GM12878 (cell line): ENCODE results near the gene ODAD2. TPM values are rescaled to one million over a fixed set of nuclear protein-coding genes. Genes with fewer than 3 reads are reported as not detected.

ENCODE experiments used
- ATAC-seq: fragments of 200-7000 bp; cut with Tn5 transposase; 3 replicates; pipeline ENCODE4 v1.9.1; 2020; ENCODE audit warnings: mild to moderate bottlenecking, moderate library complexity
- BruUV-seq: library from RNA; stranded (reverse); fragments of 400-500 nt; replicated peaks from 2 replicates; lab custom pipeline; 2021; lab: Mats Ljungman, UMichigan
- CTCF ChIA-PET: fragments of 300-600 bp; sonication (Branson Sonifier 250); formaldehyde crosslinking; extraction: SDS; loops from one replicate; lab custom pipeline; 2021; ENCODE audit warnings: inconsistent platforms; lab: Yijun Ruan, JAX
- POLR2A ChIA-PET: fragments of 350-600 bp; formaldehyde crosslinking; extraction: SDS; loops from one replicate; lab custom pipeline; 2021; ENCODE audit warnings: inconsistent platforms; lab: Charles Lee
- RAD21 ChIA-PET: fragments of 300-600 bp; sonication (Branson Sonifier 250); formaldehyde crosslinking; loops from one replicate; lab custom pipeline; 2023; ENCODE audit warnings: antibody characterized with exemption; ENCODE audit not compliant: unreplicated experiment; lab: Charles Lee
- SMC1A ChIA-PET: fragments of 300-600 bp; sonication (Branson Sonifier 250); formaldehyde crosslinking; loops from one replicate; lab custom pipeline; 2023; ENCODE audit not compliant: unreplicated experiment, uncharacterized antibody; lab: Charles Lee
- DNase-seq: peaks from one replicate; pipeline ENCODE4 v3.0.0-alpha.2; 2011; ENCODE audit warnings: low read depth, low spot score
- FAIRE-seq: peaks from 3 replicates; lab custom pipeline; 2011; peaks lifted over from hg19 to GRCh38; lab: Jason Lieb, UNC
- H2AFZ ChIP-seq: 2 replicates; pipeline ENCODE4 v1.6.0; 2011; ENCODE audit warnings: low read depth, low read length, control low read depth; ENCODE audit not compliant: control insufficient read depth
- H3K27ac ChIP-seq: 2 replicates; pipeline ENCODE4 v1.5.1; 2011; ENCODE audit warnings: control low read depth; ENCODE audit not compliant: control insufficient read depth, insufficient read depth
- H3K27me3 ChIP-seq, 2 experiments: replicated peaks in 1 of 2; 2 replicates each; pipeline versions ENCODE4 v1.6.0 to v1.6.1; 2011; ENCODE audit warnings: low read length in 1 of 2; ENCODE audit not compliant: control insufficient read depth in 2 of 2, insufficient read depth in 2 of 2
- H3K36me3 ChIP-seq, 2 experiments: 2 replicates each; pipeline ENCODE4 v1.5.1; 2011; ENCODE audit warnings: low read length in 1 of 2; ENCODE audit not compliant: control insufficient read depth in 2 of 2, insufficient read depth in 2 of 2
- H3K4me1 ChIP-seq: 2 replicates; pipeline ENCODE4 v1.6.1; 2011; ENCODE audit warnings: mild to moderate bottlenecking, low read length, moderate library complexity, mixed read lengths; ENCODE audit not compliant: control insufficient read depth, insufficient read depth
- H3K4me2 ChIP-seq: 2 replicates; pipeline ENCODE4 v1.6.0; 2011; ENCODE audit warnings: control low read depth; ENCODE audit not compliant: control insufficient read depth, insufficient read depth
- H3K4me3 ChIP-seq: fragments of 200-600 bp; sonication (generic); 2 replicates; pipeline ENCODE4 v1.5.1; 2016
- H3K79me2 ChIP-seq: 2 replicates; pipeline ENCODE4 v1.6.0; 2011; ENCODE audit warnings: low read length; ENCODE audit not compliant: control insufficient read depth, insufficient read depth
- H3K9ac ChIP-seq: 2 replicates; pipeline ENCODE4 v1.8.0; 2011; ENCODE audit warnings: low read length, control low read depth, mixed read lengths; ENCODE audit not compliant: control insufficient read depth, insufficient read depth
- H3K9me3 ChIP-seq: replicated peaks from 3 replicates; pipeline ENCODE4 v1.5.1; 2011; ENCODE audit warnings: mild to moderate bottlenecking, low read length; ENCODE audit not compliant: control insufficient read depth, insufficient read depth
- H4K20me1 ChIP-seq: 2 replicates; pipeline ENCODE4 v1.6.0; 2011; ENCODE audit not compliant: control insufficient read depth, insufficient read depth
- CBX3 ChIP-seq: fragments of 200-600 bp; sonication (generic); IDR thresholded peaks from 2 replicates; pipeline ENCODE4 v1.6.1; 2016; ENCODE audit warnings: low read depth, borderline replicate concordance
- CREB1 ChIP-seq: IDR thresholded peaks from 2 replicates; pipeline ENCODE4 v1.6.1; 2012; ENCODE audit warnings: low read depth, mild to moderate bottlenecking, inconsistent platforms
- HDAC6 ChIP-seq: fragments of 200-600 bp; sonication (generic); IDR thresholded peaks from one replicate; pipeline ENCODE4 v1.8.0; 2017; ENCODE audit warnings: antibody characterized with exemption; ENCODE audit not compliant: unreplicated experiment
- NBN ChIP-seq: fragments of 450-650 bp; IDR thresholded peaks from 2 replicates; pipeline ENCODE4 v1.6.1; 2016
- NFYB ChIP-seq: IDR thresholded peaks from 2 replicates; pipeline ENCODE4 v1.6.1; 2011; ENCODE audit warnings: low read depth, mild to moderate bottlenecking, low read length, improper control_type of control experiment, moderate library complexity; ENCODE audit not compliant: insufficient read depth
- NR2C1 ChIP-seq: fragments of 450-650 bp; IDR thresholded peaks from 2 replicates; pipeline ENCODE4 v1.6.1; 2017; ENCODE audit warnings: antibody characterized with exemption, mild to moderate bottlenecking, moderate library complexity
- SREBF1 ChIP-seq: IDR thresholded peaks from 2 replicates; pipeline ENCODE4 v1.6.1; 2012; ENCODE audit warnings: mild to moderate bottlenecking, low read length
- WGBS: methylation state at CpG from one replicate; pipeline ENCODE4 v1.1.6; 2016; ENCODE audit warnings: low lambda C conversion rate; ENCODE audit not compliant: insufficient replicate concordance, insufficient coverage; ENCODE audit errors: missing lambda C conversion rate; 5-methylcytosine and 5-hydroxymethylcytosine counted together
- in situ Hi-C: fragments of 300-500 bp; cut with MboI; formaldehyde crosslinking; loops from 9 replicates; pipeline ENCODE4 v1.14.3; 2018; ENCODE audit warnings: mixed read lengths
- intact Hi-C: fragments of 100-400 bp; cut with micrococcal nuclease; formaldehyde crosslinking; loops from one replicate; pipeline ENCODE4 v1.14.2; 2022; ENCODE audit not compliant: unreplicated experiment
- polyA plus RNA-seq, 11 experiments: library from polyadenylated mRNA; depleted of rRNA in 4 of 11; unstranded in 6 of 11; stranded (reverse) in 5 of 11; fragments of >200 nt; fragmentation: Nextera tagmentation in 4 of 11; fragmentation: Illumina TruSeq in 1 of 11; extraction: Ambion mirVana in 4 of 11; extraction: Trizol in 1 of 11; gene quantifications; 1 replicate in 1 of 11; 2 replicates in 10 of 11; pipeline versions ENCODE4 v1.2.1 to v1.2.3, GENCODE V29; 2011 to 2016; ENCODE audit warnings: inconsistent platforms in 2 of 11, missing spikeins in 2 of 11, low read depth in 1 of 11
- total RNA-seq, 4 experiments: library from RNA; depleted of rRNA in 3 of 4; stranded (reverse); fragments of >200 nt in 3 of 4; fragmentation: Illumina TruSeq in 1 of 4; extraction: Trizol in 1 of 4; gene quantifications; 2 replicates each; pipeline versions ENCODE4 v1.2.1 to v1.2.3, GENCODE V29; 2013 to 2021
- TF ChIP-seq, protein P1 (sequence below): IDR thresholded peaks from 2 replicates; pipeline ENCODE4 v1.6.1; 2011; ENCODE audit warnings: low read depth, mild to moderate bottlenecking, low read length, moderate library complexity, borderline replicate concordance; ENCODE audit errors: extremely low read depth
- TF ChIP-seq, protein P2 (sequence below): fragments of 450-650 bp; IDR thresholded peaks from 2 replicates; pipeline ENCODE4 v1.6.1; 2017; ENCODE audit warnings: borderline replicate concordance
- TF ChIP-seq, protein P3 (sequence below): fragments of 450-650 bp; IDR thresholded peaks from 2 replicates; pipeline ENCODE4 v1.6.1; 2017; ENCODE audit warnings: mild to moderate bottlenecking

ODAD2 gene
- total and polyA plus RNA-seq, 10 of the 15 experiments (the other 5 are each of a cell fraction or from before 2014, with no cell fraction given) = not detected

DNA sequence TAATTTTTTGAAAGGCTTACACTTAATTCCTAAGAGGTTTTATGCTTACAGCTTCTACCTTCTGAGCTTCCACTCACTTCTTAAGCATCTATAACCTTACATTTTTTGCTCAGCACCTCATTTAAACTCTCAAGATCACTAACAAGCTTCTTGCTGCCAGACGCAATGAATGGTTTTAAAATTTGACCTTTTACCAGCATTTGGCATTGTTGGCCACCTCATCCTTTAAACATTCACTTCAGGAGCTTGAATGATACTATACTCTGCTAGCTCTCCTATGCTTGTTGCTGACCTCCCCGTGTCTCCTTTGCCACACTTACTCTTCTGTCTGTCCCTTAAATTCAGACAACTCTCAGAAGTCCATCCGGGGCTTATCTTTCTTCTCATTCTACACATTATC lies 37.7 kb upstream of the ODAD2 start:
- BruUV-seq = no TSS peak
- DNase-seq = no peak
- TF ChIP-seq NFYB (no peak), NBN (no peak), NR2C1 (no peak), HDAC6 (no peak), CREB1 (no peak), CBX3 (no peak), SREBF1 (no peak)
- TF ChIP-seq, protein P1, sequence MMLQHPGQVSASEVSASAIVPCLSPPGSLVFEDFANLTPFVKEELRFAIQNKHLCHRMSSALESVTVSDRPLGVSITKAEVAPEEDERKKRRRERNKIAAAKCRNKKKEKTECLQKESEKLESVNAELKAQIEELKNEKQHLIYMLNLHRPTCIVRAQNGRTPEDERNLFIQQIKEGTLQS = no peak
- TF ChIP-seq, protein P2, sequence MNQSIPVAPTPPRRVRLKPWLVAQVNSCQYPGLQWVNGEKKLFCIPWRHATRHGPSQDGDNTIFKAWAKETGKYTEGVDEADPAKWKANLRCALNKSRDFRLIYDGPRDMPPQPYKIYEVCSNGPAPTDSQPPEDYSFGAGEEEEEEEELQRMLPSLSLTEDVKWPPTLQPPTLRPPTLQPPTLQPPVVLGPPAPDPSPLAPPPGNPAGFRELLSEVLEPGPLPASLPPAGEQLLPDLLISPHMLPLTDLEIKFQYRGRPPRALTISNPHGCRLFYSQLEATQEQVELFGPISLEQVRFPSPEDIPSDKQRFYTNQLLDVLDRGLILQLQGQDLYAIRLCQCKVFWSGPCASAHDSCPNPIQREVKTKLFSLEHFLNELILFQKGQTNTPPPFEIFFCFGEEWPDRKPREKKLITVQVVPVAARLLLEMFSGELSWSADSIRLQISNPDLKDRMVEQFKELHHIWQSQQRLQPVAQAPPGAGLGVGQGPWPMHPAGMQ = no peak
- TF ChIP-seq, protein P3, sequence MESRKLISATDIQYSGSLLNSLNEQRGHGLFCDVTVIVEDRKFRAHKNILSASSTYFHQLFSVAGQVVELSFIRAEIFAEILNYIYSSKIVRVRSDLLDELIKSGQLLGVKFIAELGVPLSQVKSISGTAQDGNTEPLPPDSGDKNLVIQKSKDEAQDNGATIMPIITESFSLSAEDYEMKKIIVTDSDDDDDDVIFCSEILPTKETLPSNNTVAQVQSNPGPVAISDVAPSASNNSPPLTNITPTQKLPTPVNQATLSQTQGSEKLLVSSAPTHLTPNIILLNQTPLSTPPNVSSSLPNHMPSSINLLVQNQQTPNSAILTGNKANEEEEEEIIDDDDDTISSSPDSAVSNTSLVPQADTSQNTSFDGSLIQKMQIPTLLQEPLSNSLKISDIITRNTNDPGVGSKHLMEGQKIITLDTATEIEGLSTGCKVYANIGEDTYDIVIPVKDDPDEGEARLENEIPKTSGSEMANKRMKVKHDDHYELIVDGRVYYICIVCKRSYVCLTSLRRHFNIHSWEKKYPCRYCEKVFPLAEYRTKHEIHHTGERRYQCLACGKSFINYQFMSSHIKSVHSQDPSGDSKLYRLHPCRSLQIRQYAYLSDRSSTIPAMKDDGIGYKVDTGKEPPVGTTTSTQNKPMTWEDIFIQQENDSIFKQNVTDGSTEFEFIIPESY = no peak
- Histone ChIP-seq H3K36me3 (no peaks in the 10 kb centered on the region), H3K9ac (no peak overlapping the region), H3K9me3 (no peaks in the 10 kb centered on the region), H4K20me1 (no peaks in the 10 kb centered on the region), H3K79me2 (no peaks in the 10 kb centered on the region), H3K27ac (no peak overlapping the region), H3K4me3 (no peak overlapping the region), H2AFZ (no peak overlapping the region), H3K27me3 (no peaks in the 10 kb centered on the region), H3K4me1 (no peaks in the 10 kb centered on the region), H3K4me2 (no peak overlapping the region)
- 40% methylated on average over 3 of the region's 3 CpGs for WGBS
- ATAC-seq = no peak
- ChIA-PET CTCF (interaction anchor here (0.6 kb wide), 1 partner anchor 820 kb away, joined by 3 read pairs; no protein-coding TSS in a partner anchor), RAD21 (no interaction called here), SMC1A (no interaction called here), POLR2A (no interaction called here)
- intact Hi-C loops = no loop called here
- in situ Hi-C loops = no loop called here
- no peak for FAIRE-seq
